H9 (cell line): ENCODE data around the gene KIAA2012. TPM values are rescaled to one million over a fixed set of nuclear protein-coding genes. Genes with fewer than 3 reads are reported as not detected.

Experiments
- DNase-seq: peaks from one replicate; pipeline ENCODE4 v3.0.0-alpha.2; 2017
- H2AFZ ChIP-seq: one replicate; pipeline ENCODE4 v1.6.1; 2013; ENCODE audit warnings: mild to moderate bottlenecking, low read length, control low read depth, moderate library complexity
- H2AK5ac ChIP-seq: 2 replicates; pipeline ENCODE4 v1.6.1; 2013; ENCODE audit warnings: low read length, control low read depth, mixed read lengths; ENCODE audit not compliant: insufficient read length
- H2BK120ac ChIP-seq: one replicate; pipeline ENCODE4 v1.6.1; 2013; ENCODE audit warnings: low read depth, mild to moderate bottlenecking, low read length, control low read depth, inconsistent platforms; ENCODE audit not compliant: poor library complexity, severe bottlenecking
- H2BK12ac ChIP-seq: 2 replicates; pipeline ENCODE4 v1.6.1; 2013; ENCODE audit warnings: low read length, control low read depth, mixed read lengths, low read depth; ENCODE audit not compliant: insufficient read length
- H2BK15ac ChIP-seq: 2 replicates; pipeline ENCODE4 v1.6.1; 2013; ENCODE audit warnings: low read depth, low read length, control low read depth
- H2BK20ac ChIP-seq: one replicate; pipeline ENCODE4 v1.6.1; 2013; ENCODE audit warnings: low read depth, mild to moderate bottlenecking, low read length, control low read depth, inconsistent platforms; ENCODE audit not compliant: poor library complexity, severe bottlenecking
- H2BK5ac ChIP-seq: 2 replicates; pipeline ENCODE4 v1.6.1; 2013; ENCODE audit warnings: low read length, control low read depth, mixed read lengths; ENCODE audit not compliant: insufficient read length
- H3K14ac ChIP-seq: 2 replicates; pipeline ENCODE4 v1.6.1; 2013; ENCODE audit warnings: low read length, control low read depth; ENCODE audit not compliant: insufficient read depth
- H3K18ac ChIP-seq: 2 replicates; pipeline ENCODE4 v1.6.1; 2013; ENCODE audit warnings: low read depth, mild to moderate bottlenecking, mixed read lengths, low read length, control low read depth; ENCODE audit not compliant: insufficient read length
- H3K23ac ChIP-seq: 2 replicates; pipeline ENCODE4 v1.6.1; 2013; ENCODE audit warnings: low read length, control low read depth, mixed read lengths, low read depth; ENCODE audit not compliant: insufficient read length
- H3K23me2 ChIP-seq: 2 replicates; pipeline ENCODE4 v1.6.1; 2013; ENCODE audit warnings: low read depth, mild to moderate bottlenecking, mixed read lengths, low read length, control low read depth; ENCODE audit not compliant: insufficient read length, poor library complexity, severe bottlenecking
- H3K27ac ChIP-seq: 2 replicates; pipeline ENCODE4 v1.5.1; 2013; ENCODE audit warnings: low read length, control low read depth, mixed read lengths, low read depth; ENCODE audit not compliant: insufficient read length
- H3K27me3 ChIP-seq: 2 replicates; pipeline ENCODE4 v1.6.1; 2013; ENCODE audit warnings: low read length, control low read depth, inconsistent platforms; ENCODE audit not compliant: insufficient read depth
- H3K4ac ChIP-seq: 2 replicates; pipeline ENCODE4 v1.6.1; 2013; ENCODE audit warnings: low read depth, mild to moderate bottlenecking, control low read depth, inconsistent platforms, low read length, moderate library complexity
- H3K4me1 ChIP-seq: 2 replicates; pipeline ENCODE4 v1.6.1; 2013; ENCODE audit warnings: low read length, control low read depth, inconsistent platforms; ENCODE audit not compliant: insufficient read depth
- H3K4me2 ChIP-seq: 2 replicates; pipeline ENCODE4 v1.6.1; 2013; ENCODE audit warnings: low read length, control low read depth, mixed read lengths; ENCODE audit not compliant: insufficient read length, insufficient read depth
- H3K56ac ChIP-seq: 2 replicates; pipeline ENCODE4 v1.6.1; 2013; ENCODE audit warnings: low read depth, mild to moderate bottlenecking, mixed read lengths, low read length, control low read depth; ENCODE audit not compliant: insufficient read length
- H3K79me1 ChIP-seq: 2 replicates; pipeline ENCODE4 v1.6.1; 2013; ENCODE audit warnings: low read depth, mild to moderate bottlenecking, moderate library complexity, low read length, control low read depth, inconsistent platforms; ENCODE audit not compliant: insufficient read depth, poor library complexity, severe bottlenecking
- H3K79me2 ChIP-seq: 2 replicates; pipeline ENCODE4 v1.6.1; 2013; ENCODE audit warnings: low read length, control low read depth, inconsistent platforms; ENCODE audit not compliant: insufficient read depth
- H3K9ac ChIP-seq: 2 replicates; pipeline ENCODE4 v1.6.1; 2013; ENCODE audit warnings: low read length, control low read depth, mixed read lengths; ENCODE audit not compliant: insufficient read length; ENCODE audit errors: extremely low read depth
- H3K9me3 ChIP-seq: one replicate; pipeline ENCODE4 v1.6.1; 2013; ENCODE audit warnings: low read depth, low read length, inconsistent platforms; ENCODE audit not compliant: control insufficient read depth
- H3T11ph ChIP-seq: one replicate; pipeline ENCODE4 v1.6.1; 2013; ENCODE audit warnings: mild to moderate bottlenecking, low read length, control low read depth, inconsistent platforms
- H4K20me1 ChIP-seq: one replicate; pipeline ENCODE4 v1.6.1; 2013; ENCODE audit not compliant: control insufficient read depth, insufficient read length, insufficient read depth
- H4K5ac ChIP-seq: 2 replicates; pipeline ENCODE4 v1.6.1; 2013; ENCODE audit warnings: low read depth, mild to moderate bottlenecking, mixed read lengths, low read length, control low read depth; ENCODE audit not compliant: insufficient read length
- H4K8ac ChIP-seq: replicated peaks from 2 replicates; pipeline ENCODE4 v1.6.1; 2013; ENCODE audit warnings: low read length, control low read depth, mixed read lengths, low read depth; ENCODE audit not compliant: insufficient read length
- H4K91ac ChIP-seq: 2 replicates; pipeline ENCODE4 v1.6.1; 2013; ENCODE audit warnings: low read depth, mild to moderate bottlenecking, moderate library complexity, mixed read lengths, low read length, control low read depth; ENCODE audit not compliant: insufficient read length
- H3K27ac Mint-ChIP-seq, 3 experiments: 2 replicates in 2 of 3; 3 replicates in 1 of 3; pipeline ENCODE4 v1.8.0; 2020 to 2021; ENCODE audit warnings: mixed read lengths in 3 of 3, mild to moderate bottlenecking in 1 of 3, moderate library complexity in 1 of 3
- H3K27me3 Mint-ChIP-seq: 2 replicates; pipeline ENCODE4 v1.8.0; 2021; ENCODE audit warnings: low read depth, mild to moderate bottlenecking, moderate library complexity, mixed read lengths
- H3K36me3 Mint-ChIP-seq, 3 experiments: 2 replicates in 2 of 3; 3 replicates in 1 of 3; pipeline ENCODE4 v1.8.0; 2020 to 2021; ENCODE audit warnings: low read depth in 3 of 3, mixed read lengths in 3 of 3; ENCODE audit not compliant: insufficient read depth in 1 of 3
- H3K4me1 Mint-ChIP-seq, 2 experiments: 2 replicates each; pipeline ENCODE4 v1.8.0; 2020; ENCODE audit warnings: mixed read lengths in 2 of 2
- H3K4me3 Mint-ChIP-seq, 2 experiments: 2 replicates in 1 of 2; 3 replicates in 1 of 2; pipeline ENCODE4 v1.8.0; 2020 to 2021; ENCODE audit warnings: mild to moderate bottlenecking in 2 of 2, mixed read lengths in 2 of 2, moderate library complexity in 1 of 2
- H3K9me3 Mint-ChIP-seq, 2 experiments: 2 replicates in 1 of 2; 3 replicates in 1 of 2; pipeline ENCODE4 v1.8.0; 2020; ENCODE audit warnings: mild to moderate bottlenecking in 2 of 2, mixed read lengths in 2 of 2, moderate library complexity in 1 of 2
- WGBS: extraction: QIAGEN DNeasy Blood & Tissue Kit; methylation state at CpG from one replicate; pipeline ENCODE4 v1.1.7; 2013; ENCODE audit warnings: missing lambda C conversion rate, low lambda C conversion rate, mixed read lengths; ENCODE audit not compliant: insufficient read length; ENCODE audit errors: extremely low coverage; 5-methylcytosine and 5-hydroxymethylcytosine counted together
- total RNA-seq: library from RNA; stranded (reverse); gene quantifications from 2 replicates; pipeline ENCODE4 v1.2.1, GENCODE V29; 2021
- TF ChIP-seq, protein P1 (sequence below): fragments of 200-600 bp; sonication (generic); conservative IDR thresholded peaks from 3 replicates; pipeline ENCODE4 v1.8.0; 2021; ENCODE audit warnings: antibody characterized with exemption, mild to moderate bottlenecking

Gene KIAA2012
- total RNA-seq, 1 experiment from 2014 or later, result not detected

DNA sequence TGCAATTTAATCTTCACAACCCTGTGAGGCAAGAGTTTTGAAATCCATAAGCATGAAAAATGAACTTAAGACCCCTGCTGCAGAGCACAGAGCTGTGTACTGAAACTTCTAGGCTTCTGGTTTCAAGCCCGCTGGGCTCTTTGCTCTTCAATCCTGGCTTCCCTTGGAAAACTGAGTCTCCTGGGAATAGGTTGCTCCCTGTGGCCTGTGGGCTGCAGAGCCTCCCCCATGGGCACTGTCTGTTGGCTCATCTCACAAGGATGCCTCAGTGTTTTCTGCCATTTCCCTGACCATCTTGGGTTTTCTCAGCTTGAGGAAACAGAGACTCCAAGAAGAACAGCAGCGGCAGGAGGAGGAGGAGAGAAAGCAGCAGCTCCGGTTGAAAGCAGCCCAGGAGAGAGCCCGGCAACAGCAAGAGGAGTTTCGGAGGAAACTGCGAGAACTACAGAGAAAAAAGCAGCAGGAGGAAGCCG, 120.9 kb downstream of the KIAA2012 start:
- no peak overlapping the region for H3K14ac ChIP-seq
- H3K23ac ChIP-seq, result no peak overlapping the region
- Mint-ChIP-seq H3K27ac (peak overlapping the region in 1 of 3 experiments; percentile 75; a peak in 2 of 7 replicates), H3K4me3 (no peak overlapping the region), H3K9me3 (no peaks in the 10 kb centered on the region), H3K4me1 (peaks cover 6 to 17% of the 10 kb centered on the region in 2 experiments), H3K36me3 (no peaks in the 10 kb centered on the region), H3K27me3 (no peaks in the 10 kb centered on the region; the same call in none of the 2 replicates)
- H2BK15ac ChIP-seq, result no peak overlapping the region
- no peak overlapping the region for H3K27ac ChIP-seq
- H3K4ac ChIP-seq, result no peak overlapping the region
- H2BK120ac ChIP-seq, result no peak overlapping the region
- H3K18ac ChIP-seq, result no peak overlapping the region
- H3K4me1 ChIP-seq, result no peaks in the 10 kb centered on the region
- no peak overlapping the region for H4K5ac ChIP-seq
- WGBS, result no CpG with 5 or more reads among the region's 7 CpGs
- no peak overlapping the region for H3K4me2 ChIP-seq
- no peaks in the 10 kb centered on the region for H3K79me1 ChIP-seq
- no peak overlapping the region for H2AK5ac ChIP-seq
- H4K20me1 ChIP-seq, result no peaks in the 10 kb centered on the region
- no peak overlapping the region for H4K91ac ChIP-seq
- no peak overlapping the region for H2AFZ ChIP-seq
- no peaks in the 10 kb centered on the region for H3K23me2 ChIP-seq
- no peak overlapping the region for H3K56ac ChIP-seq
- H2BK12ac ChIP-seq, result no peak overlapping the region
- H3K27me3 ChIP-seq, result no peaks in the 10 kb centered on the region
- H3K79me2 ChIP-seq, result no peaks in the 10 kb centered on the region
- H3K9me3 ChIP-seq, result no peaks in the 10 kb centered on the region
- no peak overlapping the region for H2BK5ac ChIP-seq
- no peak overlapping the region for H3K9ac ChIP-seq
- TF ChIP-seq, protein P1, sequence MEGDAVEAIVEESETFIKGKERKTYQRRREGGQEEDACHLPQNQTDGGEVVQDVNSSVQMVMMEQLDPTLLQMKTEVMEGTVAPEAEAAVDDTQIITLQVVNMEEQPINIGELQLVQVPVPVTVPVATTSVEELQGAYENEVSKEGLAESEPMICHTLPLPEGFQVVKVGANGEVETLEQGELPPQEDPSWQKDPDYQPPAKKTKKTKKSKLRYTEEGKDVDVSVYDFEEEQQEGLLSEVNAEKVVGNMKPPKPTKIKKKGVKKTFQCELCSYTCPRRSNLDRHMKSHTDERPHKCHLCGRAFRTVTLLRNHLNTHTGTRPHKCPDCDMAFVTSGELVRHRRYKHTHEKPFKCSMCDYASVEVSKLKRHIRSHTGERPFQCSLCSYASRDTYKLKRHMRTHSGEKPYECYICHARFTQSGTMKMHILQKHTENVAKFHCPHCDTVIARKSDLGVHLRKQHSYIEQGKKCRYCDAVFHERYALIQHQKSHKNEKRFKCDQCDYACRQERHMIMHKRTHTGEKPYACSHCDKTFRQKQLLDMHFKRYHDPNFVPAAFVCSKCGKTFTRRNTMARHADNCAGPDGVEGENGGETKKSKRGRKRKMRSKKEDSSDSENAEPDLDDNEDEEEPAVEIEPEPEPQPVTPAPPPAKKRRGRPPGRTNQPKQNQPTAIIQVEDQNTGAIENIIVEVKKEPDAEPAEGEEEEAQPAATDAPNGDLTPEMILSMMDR, result no peak
- no peak overlapping the region for H4K8ac ChIP-seq
- peak; percentile 31 for DNase-seq
- H3T11ph ChIP-seq, result no peak overlapping the region
- H2BK20ac ChIP-seq, result no peak overlapping the region
